ENCODE results near the gene ATR.

DNA sequence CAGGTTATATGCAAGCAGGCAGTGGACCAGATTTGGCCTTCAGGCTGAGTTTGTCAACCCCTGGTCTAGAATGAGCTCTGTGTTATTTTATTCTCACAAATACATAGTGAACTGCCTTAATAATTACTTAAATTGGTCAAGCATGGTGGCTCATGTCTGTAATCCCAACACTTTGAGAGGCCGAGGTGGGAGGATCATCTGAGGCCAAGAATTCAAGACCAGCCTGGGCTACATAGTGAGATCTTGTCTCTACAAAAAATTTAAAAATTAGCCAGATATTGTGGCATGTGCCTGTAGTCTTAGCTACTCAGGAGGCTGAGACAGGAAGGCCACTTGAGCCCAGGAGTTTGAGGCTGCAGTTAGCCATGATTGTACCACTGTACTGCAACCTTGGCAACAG lies 32.7 kb upstream of the ATR start:
- TF ChIP-seq, protein P1, sequence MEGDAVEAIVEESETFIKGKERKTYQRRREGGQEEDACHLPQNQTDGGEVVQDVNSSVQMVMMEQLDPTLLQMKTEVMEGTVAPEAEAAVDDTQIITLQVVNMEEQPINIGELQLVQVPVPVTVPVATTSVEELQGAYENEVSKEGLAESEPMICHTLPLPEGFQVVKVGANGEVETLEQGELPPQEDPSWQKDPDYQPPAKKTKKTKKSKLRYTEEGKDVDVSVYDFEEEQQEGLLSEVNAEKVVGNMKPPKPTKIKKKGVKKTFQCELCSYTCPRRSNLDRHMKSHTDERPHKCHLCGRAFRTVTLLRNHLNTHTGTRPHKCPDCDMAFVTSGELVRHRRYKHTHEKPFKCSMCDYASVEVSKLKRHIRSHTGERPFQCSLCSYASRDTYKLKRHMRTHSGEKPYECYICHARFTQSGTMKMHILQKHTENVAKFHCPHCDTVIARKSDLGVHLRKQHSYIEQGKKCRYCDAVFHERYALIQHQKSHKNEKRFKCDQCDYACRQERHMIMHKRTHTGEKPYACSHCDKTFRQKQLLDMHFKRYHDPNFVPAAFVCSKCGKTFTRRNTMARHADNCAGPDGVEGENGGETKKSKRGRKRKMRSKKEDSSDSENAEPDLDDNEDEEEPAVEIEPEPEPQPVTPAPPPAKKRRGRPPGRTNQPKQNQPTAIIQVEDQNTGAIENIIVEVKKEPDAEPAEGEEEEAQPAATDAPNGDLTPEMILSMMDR (IDR thresholded peaks at IDR 0.05; ENCODE audit: low read depth, low read length): no peak
- TF ChIP-seq EZH2phosphoT487 (IDR thresholded peaks at IDR 0.05; ENCODE audit: low read depth): no peak

Measured in OCI-LY3 (cell line).